COR-L47 (cell line): ENCODE data around the gene SHE.
"Not testable (repeated sequence)": the region's sequence is repeated elsewhere in the genome, so short reads cannot be mapped to it uniquely, and the experiment has no call there.

Experiments used
- DNase-seq: peaks from one replicate; lab custom pipeline; 2025; lab: John Stamatoyannopoulos, UW

SHE gene

DNA sequence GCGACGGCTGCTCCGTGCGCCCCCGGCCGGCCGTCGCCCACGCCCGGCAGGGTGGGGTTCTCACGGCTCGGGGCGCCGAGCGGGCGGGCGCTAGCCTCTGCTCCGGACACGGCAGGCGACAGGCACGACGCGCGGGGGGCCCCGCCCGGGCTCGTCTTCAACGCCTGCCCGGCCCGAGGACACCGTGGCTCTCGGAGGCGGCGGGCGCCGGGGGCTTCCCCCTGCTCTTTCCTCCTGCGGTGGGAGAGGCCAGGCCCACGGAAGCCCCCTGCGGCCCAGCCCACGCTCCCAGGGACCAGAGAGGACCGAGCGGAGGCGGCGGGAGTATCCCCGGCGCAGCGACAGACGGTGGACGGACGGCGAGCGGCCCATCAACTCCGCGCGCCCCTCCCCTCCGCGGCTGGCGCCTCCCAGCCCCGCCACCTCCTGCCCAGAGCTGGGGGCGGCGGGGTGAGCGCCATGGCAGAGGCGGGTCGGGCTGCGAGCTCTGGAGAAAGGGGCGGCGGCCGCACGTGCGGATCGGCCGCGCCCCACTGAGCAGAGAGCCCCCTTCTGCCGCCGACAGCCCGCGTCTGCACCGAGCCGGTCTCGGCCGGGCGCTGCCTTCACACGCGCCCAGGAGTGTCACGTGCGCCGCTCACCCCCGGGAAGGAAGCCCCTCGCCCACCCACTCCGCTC is at the start of gene SHE, which contains the start of gene TDRD10:
Gene SHE (minus strand): TSS at position 347 of the 678 bp plus-strand sequence. CDS start 386 bp downstream, outside the sequence.
Gene TDRD10 (plus strand): TSS at position 154 of the 678 bp plus-strand sequence. CDS start 4,685 bp downstream, outside the sequence.
- DNase-seq = no peak

DNA sequence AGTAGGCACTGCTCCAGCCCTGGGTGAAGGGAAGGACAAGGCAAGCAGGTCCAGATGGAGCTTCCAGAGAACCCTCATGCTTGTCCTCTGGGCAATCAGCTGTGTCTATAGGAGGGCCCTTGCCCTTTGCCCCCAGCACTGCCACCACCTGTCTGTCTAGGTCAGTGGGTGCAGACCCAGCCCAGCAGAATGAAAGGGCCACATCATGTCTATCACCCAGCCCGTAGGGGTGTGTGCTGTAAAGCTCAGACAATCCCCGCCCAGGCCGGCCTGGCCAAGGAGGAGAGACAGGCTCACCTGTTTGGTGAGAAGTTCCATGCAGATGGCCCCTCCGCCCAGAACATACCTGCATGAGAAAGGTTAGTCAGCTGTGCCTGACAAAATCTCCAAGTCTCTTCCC is 49.3 kb upstream of the SHE start:
- no peak for DNase-seq

DNA sequence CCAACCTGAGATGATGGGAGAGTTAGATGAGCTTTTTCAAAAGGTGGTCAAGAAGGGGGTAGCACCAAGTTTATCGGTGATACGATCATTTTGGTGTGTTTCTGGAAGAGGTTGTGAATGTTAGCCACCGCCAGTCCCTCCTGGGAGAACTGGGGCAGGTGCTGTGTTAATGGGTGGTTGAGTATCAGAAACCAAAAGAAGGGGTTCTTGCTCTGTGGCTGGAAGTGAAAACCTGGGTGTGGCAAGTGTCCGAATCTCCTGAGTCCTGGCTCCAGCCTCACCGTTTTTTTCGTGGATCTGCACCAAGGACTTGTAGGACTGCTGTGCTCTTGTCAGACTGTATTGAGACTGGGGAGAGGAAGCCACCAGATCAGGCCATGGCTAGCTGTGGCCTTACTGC is 48.4 kb upstream of the SHE start:
- no peak for DNase-seq

DNA sequence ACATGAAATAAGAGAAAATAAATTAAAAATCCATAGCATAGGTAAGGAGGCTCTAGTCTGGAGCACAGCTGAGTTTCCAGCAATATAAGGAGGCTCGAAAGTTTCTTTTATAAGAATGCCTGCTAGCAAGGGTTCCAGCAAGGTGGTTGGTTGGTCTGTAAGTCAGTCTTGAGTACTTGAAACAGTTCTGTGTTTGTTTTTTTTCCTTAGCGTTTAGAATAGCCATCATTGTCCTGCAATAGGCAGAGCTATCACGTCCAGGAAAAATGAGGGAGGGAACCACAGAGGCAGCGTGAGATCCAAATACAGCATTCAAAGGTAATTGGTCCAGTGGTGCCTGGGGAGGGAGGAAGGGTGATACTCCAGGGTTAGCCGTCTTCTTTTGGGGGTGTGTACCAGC is 47.9 kb upstream of the SHE start:
- no peak for DNase-seq

DNA sequence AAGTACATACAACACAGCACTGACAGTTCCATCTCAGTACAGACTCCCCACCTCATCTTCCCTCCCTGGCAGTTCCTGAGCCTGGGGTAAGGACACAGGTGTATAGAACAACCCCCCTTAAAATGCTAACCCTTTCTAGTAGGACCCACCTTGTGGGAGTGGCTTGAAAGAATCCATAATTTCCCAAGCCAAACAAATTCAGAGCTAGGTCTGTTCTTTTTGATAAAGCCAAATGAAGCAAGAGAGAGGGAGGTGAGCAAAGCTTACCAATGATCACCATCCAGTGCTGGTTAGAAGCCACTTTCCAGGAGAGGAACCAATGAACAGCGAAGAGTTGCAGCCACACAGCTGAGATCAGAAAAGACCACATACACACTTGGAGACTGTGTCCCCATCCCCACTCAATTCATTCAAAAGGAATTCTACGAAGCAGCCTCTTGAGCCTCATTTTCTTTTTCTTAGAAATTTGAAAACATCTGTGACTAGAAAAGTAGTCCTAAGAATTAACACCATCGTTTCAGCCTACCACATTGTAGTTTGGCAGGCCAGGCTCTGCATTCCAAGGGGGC is 47.1 kb upstream of the SHE start:
- DNase-seq = no peak

DNA sequence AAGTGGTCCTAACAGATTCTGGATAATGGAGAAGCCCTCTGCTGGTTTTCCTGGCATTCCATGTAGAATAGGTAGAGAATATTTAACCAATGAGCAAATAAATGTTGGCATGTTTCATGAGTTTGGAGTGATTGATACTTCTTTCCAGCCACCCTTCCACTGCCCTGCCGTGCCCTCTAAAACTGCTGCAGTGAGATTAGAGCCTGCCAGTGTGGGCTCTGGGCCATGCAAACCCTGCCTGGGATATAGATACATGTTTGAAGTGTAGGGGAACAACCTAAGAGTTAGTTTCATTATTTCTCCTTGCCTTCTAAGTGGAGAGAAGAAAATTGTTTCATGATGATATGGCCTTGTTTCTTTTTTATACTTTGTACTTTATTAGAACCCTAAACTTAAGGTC is 45.8 kb upstream of the SHE start:
- no peak for DNase-seq

DNA sequence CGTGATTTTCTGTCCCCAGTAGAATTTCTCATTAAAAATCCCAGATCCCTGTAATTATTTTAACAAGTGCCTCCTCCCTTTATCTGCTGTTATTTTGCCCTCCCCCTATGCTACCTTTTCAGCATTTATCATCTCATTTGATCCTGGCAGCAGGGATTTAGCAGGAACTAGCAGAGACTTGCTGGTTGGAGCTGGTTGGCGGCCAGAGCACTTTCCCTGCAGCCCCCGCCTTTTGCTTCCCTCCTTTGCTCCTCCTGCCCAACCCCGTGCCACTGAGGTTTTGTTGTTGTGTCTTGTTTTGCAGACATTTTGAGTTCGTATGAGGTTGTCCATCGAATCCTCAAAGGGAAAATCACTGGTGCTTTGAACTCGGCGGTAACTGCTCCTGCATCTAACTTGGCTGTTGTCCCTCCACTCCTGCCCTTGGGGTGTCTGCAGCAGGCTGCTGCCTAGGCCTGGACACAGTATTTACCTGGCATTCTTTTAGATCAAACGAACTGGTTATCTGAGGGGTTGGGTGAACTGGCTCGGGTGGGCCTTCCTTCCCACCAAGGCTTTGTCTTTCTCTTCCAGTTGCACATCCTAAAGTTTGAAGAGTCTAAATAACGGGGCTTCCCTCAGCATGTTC is 45.0 kb upstream of the SHE start:
- DNase-seq = no peak

DNA sequence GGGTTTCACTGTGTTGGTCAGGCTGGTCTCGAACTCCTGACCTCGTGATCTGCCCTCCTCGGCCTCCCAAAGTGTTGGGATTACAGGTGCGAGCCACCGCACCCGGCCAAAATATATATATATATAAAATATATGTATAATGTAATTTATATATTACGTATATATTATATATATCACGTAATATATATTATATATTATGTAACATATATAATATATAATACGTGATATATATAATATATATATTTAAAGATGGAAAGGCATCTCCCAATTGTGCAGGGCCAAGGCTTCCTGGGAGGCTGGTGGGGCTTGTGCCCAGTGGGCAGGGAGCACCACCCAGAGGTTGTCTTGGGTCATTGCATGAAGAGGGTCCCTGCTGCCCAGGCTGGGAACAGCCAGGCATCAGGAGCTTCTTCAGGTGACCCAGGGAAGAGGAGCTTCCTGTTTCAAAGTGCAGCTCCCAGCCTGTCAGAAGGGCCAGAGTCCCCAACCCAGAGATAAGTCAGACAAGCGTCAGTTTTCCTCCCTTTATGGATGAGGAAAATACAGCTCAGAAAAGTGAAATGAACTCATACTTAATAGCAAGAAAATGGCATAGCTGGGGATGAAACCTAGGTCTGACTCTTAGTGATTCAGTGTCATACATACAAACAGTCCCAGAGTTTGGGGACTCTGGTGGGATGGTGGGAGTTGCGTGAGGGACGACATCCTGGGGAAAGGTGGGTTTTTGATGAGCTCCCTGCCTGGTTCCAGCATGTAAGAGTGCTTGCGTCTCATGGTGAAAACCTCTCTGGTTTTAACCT is 44.3 kb upstream of the SHE start:
- peak; percentile 60 for DNase-seq

DNA sequence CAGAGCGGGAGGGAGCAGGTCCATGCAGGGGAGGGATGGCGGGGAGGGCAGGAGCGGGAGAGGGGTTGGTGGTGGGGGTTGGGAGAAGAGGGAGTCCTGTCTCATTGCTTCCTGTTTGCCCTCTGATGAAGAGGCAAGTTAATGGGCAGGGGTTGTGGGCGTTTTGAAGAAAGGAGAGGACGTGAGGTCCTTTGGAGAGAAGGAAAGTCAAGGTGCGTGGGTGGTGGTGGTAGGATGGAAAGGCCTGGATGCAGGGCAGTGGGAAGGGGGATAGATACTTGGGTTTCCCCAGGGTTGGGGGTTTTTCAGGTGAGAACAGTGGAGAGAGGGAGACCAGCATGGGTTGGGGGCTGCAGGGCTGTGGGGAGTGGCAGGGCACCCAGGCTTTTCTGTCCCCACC is 39.0 kb upstream of the SHE start:
- no peak for DNase-seq

DNA sequence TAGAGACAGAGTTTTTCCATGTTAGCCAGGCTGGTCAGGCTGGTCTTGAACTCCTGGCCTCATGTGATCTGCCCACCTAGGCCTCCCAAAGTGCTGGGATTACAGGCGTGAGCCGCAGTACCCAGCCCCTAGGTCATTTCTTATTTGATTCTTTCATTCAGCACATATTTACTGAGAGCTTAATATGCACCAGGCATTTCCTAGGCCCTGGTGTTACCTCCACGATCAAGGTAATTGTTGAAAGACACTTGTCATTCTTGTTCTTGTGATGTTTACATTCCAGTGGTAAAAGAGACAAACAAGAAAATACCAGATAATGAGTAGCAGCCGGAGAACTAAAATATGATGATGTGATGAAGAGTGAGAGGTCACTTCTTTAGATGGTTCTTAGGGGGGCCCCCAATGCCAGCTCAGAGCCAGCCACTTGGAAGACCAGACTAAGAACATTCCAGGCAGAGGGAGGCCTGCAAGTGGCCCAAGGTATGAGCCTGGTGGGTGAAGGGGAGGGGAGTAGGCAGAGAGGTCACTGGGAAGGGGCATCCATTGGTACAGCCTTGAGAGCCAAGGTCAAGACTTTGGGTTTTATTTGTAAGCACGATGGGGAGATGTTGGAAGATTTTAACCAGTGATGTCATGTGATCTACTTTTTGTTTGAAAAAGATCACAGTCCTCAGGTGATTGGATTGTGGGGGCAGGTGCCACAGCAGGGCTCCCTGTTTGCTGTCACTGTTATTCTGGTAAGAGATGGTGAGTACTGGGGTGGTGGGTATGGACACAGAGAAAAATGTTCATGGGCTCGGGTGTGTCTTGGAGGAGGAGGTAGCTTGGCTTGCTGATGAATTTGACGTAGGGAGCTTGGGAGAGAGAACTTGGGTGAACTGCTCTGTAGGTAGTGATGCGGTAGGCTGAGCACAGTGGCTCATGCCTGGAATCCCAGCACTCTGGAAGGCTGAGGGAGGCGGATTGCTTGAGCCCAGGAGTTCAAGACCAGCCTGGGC is 37.6 kb upstream of the SHE start:
- DNase-seq = no peak

DNA sequence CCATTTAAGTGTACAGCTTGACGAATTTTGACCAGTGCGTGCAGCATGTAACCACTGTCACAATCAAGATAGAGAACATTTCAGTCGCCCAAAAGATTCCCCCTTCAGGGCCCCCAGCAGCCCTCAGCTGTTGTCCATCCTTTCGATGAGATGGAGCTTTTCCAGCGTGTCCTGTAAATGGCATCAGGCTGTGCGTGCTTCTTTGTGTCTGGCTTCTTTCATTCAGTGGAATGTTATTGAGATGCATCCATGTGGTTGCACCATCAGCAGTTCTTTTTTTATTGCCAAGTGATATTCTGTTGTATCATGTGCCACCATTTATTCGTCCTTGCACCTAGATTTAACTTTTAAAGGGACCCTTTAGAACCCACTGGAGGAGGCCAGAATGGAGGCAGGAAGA is 34.4 kb upstream of the SHE start:
- no peak for DNase-seq

DNA sequence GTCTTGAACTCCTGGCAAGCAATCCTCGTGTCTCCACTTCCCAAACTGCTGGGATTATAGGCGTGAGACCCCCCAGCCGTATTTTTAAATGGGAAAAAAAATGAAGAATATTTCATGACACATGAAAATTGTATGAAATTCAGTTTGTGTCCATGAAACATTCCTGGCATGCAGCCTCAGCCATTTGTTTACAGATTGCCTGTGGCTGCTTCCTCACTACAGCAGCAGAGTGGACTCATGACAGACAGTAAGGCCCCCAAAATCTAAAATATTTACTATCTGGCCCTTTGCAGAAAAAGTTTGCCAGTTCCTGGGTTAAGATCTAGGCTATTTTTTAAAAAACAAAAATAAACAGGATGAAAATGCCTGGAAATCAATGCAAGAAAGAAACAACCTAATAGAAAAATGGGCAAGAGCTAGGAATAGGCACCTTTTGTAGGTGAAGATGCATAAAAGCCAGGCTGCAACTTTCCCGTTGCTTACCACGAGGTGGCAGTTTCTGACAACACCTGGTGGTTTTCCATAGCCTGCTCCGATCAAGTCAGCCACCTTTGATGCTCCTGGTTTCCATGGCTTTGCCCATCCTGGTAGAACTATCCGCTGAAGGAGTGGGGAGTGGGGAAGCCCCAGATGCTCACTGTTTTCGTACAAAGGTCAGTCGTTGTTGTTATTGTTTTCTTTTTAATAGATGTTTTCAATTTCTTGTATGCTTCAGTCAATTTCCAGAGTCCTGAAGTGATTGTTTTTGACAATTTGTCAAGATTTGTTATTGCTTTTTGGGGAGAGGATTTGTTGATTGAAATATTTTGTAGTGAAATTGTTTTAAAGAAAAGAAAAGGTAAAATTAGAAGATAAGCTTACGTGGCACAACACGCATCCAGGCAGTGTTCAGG is 32.0 kb upstream of the SHE start:
- DNase-seq = peak; percentile 56

DNA sequence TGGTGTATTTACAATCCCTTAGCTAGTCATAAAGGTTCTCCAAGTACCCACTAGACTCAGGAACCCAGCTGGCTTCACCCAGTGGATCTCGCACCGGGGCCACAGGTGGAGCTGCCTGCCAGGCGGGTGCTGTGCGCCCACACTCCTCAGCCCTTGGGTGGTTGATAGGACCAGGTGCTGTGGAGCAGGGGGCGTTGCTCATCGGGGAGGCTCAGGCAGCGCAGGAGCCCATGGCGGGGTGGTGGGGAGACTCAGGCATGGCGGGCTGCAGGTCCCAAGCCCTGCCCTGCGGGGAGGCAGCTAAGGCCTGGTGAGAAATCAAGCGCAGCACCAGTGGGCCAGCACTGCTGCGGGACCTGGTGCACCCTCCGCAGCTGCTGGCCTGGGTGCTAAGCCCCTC is 29.7 kb upstream of the SHE start:
- DNase-seq = not testable (repeated sequence)

DNA sequence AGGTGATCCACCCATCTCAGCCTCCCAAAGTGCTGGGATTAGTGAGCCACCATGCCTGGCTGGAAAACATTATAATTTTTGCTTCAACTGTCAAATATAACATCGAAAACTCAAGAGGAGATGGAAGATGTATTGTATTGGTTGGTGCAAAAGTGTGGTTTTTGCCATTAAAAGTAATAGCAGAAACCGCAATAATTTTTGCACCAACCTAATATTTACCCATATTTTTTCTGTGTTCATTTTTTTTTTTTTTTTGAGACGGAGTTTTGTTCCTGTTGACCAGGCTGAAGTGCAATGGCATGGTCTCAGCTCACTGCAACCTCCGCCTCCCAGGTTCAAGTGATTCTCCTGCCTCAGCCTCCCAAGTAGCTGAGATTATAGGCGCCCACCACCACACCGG is 27.1 kb upstream of the SHE start:
- DNase-seq = no peak

DNA sequence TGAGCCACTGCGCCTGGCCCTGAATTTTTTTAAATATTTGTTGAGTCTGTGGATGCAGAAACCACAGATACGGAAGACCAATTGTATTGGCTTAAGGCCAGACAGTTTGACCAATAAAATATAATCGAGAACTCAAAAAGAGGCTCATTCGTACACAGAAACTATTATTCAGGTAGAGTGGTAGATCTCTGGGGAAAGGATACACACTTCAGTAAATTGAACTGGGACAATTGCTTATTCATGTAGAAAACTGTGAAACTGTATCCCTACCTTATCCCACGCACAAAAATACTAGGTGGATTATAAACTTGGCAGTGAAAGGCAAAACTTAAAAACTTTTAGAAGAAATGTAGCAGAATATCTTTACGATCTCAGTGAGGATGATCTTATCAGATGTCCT is 25.0 kb upstream of the SHE start:
- no peak for DNase-seq

DNA sequence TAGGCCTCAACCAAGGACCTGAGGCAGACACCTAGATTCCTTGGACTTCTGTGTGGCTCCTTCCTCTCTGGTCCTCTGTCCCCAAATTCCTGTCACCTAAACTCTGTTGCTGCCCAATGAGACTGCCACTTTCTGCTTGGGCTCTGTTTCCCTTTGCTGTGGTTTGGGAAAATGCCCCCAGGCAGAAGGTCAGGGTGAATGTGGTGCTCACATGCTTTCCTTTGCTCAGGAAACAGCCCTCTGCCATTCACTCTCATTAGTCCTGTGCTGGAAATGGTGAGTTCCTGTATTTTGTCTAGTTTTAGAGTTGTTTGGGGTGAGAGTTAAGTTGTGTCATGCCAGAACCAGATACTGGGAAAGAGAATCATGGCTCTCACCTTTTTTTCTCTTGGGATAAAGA is 22.7 kb upstream of the SHE start:
- no peak for DNase-seq

DNA sequence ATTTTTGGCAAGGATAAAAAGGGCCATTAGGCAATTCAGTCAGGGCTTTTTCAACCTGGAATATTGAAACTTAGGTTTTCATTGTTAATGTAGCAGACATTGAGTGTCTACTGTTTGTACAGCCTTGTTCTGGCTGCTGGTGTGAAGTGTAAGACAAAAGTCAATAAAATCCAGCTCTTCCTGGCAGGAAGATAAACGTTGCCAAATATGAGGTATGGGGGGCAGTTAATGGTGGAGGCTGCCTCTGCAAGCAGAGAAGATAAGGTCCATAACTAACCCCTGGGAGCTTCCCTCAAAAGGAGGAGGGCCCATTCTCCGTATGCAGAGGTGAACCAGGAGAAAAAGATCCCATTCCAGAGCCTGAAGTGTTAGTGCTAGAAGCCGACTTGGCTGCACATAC is 19.5 kb upstream of the SHE start:
- DNase-seq = no peak

DNA sequence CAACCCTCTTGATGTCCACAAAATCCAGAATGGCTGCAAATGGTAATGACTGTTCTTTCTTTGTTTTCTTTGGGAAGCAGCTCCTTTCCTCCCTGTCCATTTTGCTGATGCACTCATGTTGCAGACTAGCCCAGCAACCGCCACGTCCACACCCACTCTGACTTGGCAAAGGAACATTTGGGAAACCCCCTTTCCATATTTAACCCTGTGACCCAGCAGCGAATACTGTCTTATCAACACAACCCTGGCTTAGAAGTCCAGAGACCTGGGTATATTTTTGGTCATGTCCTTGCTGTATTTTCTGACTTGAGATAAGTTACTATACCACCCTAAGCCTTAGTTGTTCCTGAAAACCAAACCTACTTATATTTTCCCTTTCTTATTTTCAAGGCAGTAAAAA is 18.1 kb upstream of the SHE start:
- DNase-seq = no peak

DNA sequence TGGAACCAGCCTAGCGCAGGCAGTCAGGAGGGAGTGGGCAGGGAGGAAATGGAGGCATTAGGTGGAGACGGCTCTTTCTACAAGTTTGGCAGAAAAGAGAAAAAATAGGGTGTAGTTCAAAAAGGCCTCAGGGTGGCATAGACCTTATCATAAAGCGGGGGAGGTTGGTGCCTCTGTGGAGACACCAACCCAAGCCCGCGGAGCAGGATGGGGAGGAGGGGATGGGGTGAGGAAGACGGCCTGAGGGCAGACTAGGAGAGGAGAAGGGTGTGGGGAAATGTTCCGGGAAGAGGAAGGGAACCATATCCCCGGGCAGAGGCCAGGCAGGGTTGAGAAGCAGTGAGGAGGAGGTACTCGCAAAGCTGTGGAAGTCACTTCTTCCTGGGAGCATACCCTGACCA is 17.4 kb upstream of the SHE start:
- DNase-seq = no peak

DNA sequence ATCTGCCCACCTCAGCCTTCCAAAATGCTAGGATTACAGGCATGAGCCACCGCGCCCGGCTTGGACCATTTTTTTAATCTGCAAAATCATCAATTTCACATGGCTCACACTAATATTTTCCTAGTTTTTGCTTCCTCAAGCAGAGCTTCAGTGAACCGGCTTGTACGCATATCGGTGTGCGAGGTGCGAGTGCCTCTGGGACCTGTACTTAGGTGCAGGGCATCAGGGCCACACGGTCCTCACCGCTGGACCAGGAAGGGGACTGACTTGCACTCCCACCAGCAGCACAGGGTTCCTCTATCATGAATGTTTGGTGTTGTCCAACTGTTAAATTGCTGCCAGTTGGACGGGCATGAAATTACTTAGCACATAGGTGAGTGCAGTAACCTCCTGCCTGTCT is 15.4 kb upstream of the SHE start:
- DNase-seq = no peak
